ENCODE measurements around the gene SLC4A2. TPM values are rescaled to one million over a fixed set of nuclear protein-coding genes. Genes with fewer than 3 reads are reported as not detected.

The SLC4A2 gene
- total and polyA plus RNA-seq, 2 of the 8 experiments (the other 6 are each of a cell fraction or from before 2014, with no cell fraction given) = 72.6 to 147 TPM

- Histone ChIP-seq H2BK15ac (ENCODE audit: low read length) (no peak overlapping the region), H4K20me1 (replicated peaks in 1 of 2; ENCODE audit: control insufficient read depth in 1 of 2, insufficient read depth in 2 of 2, low read length in 2 of 2) (peaks cover 10 to 21% of the 10 kb centered on the region in 2 experiments), H3K36me3 (ENCODE audit: control insufficient read depth in 2 of 4, insufficient read depth in 4 of 4, low read length in 3 of 4) (peaks cover 24 to 54% (median 50%) of the 10 kb centered on the region in 4 experiments), H3K79me1 (ENCODE audit: low read depth, low read length) (no peaks in the 10 kb centered on the region; the same call in 1 of the 2 replicates), H3K23ac (ENCODE audit: insufficient read length) (no peak overlapping the region), H3K27ac (ENCODE audit: low read depth, low read length) (no peak overlapping the region), H3K27me3 (replicated peaks in 1 of 4; ENCODE audit: control insufficient read depth in 3 of 4, extremely low read depth in 1 of 4, insufficient read depth in 3 of 4, low read length in 3 of 4) (no peaks in the 10 kb centered on the region), H3K4ac (replicated peaks; ENCODE audit: insufficient read length, low read depth, low read length) (no peak overlapping the region), H3K14ac (ENCODE audit: insufficient read length) (no peak overlapping the region), H3K23me2 (ENCODE audit: low read depth, low read length) (no peaks in the 10 kb centered on the region), H2AK5ac (ENCODE audit: low read depth, low read length) (no peak overlapping the region), H2BK20ac (ENCODE audit: low read length) (no peak overlapping the region), H3K56ac (replicated peaks; ENCODE audit: insufficient read length, low read depth, low read length) (no peak overlapping the region), H2BK5ac (ENCODE audit: low read depth, low read length) (no peak overlapping the region), H3K18ac (ENCODE audit: extremely low read depth, low read length) (no peak overlapping the region), H3K79me2 (ENCODE audit: control insufficient read depth in 1 of 2, insufficient read depth in 2 of 2, low read length in 2 of 2) (no peaks in the 10 kb centered on the region), H2BK12ac (ENCODE audit: low read depth, low read length) (no peak overlapping the region), H3K9ac (replicated peaks in 1 of 4; ENCODE audit: extremely low read depth in 1 of 4, low read depth in 3 of 4, low read length in 3 of 4) (no peak overlapping the region), H3K4me1 (replicated peaks in 1 of 4; ENCODE audit: control insufficient read depth in 3 of 4, insufficient read depth in 4 of 4, low read length in 3 of 4) (peaks cover 0 to 12% (median 6%) of the 10 kb centered on the region in 4 experiments; a peak in 6 of 7 replicates), H3K9me3 (ENCODE audit: insufficient read depth in 2 of 2, low read depth in 1 of 2, low read length in 1 of 2) (no peaks in the 10 kb centered on the region), H4K5ac (ENCODE audit: insufficient read length, low read depth, low read length) (no peak overlapping the region), H3K4me3 (ENCODE audit: extremely low read depth in 1 of 4, insufficient read depth in 2 of 4, low read depth in 3 of 4, low read length in 4 of 4) (no peak overlapping the region), H4K8ac (ENCODE audit: extremely low read depth, insufficient read depth, low read length) (no peak overlapping the region), H2BK120ac (replicated peaks; ENCODE audit: low read depth, low read length) (no peak overlapping the region), H4K91ac (replicated peaks; ENCODE audit: insufficient read length, low read length) (no peak overlapping the region), H3K4me2 (ENCODE audit: insufficient read depth in 1 of 2, low read depth in 2 of 2, low read length in 2 of 2) (no peak overlapping the region), H2AFZ (ENCODE audit: low read length) (no peak overlapping the region)
- ChIA-PET POLR2A (ENCODE audit: partially characterized antibody) (interaction anchor here (0.9 to 1.1 kb wide), 2 partner anchors 13 to 30 kb away, joined by 3 to 5 read pairs; no protein-coding TSS in a partner anchor), CTCF (ENCODE audit: partially characterized antibody) (interaction anchor here (1.1 to 3.5 kb wide), 2 partner anchors 13 to 37 kb away, joined by 4 to 19 read pairs; no protein-coding TSS in a partner anchor)
- TF ChIP-seq JUN (IDR thresholded peaks at IDR 0.05; ENCODE audit: low read depth, low read length) (no peak), RAD21 (IDR thresholded peaks at IDR 0.05 in 1 of 2, conservative IDR thresholded peaks at IDR 0.05 in 1 of 2; ENCODE audit: low read depth in 2 of 2, low read length in 2 of 2) (no peak), FOSL1 (IDR thresholded peaks at IDR 0.05; ENCODE audit: insufficient read depth, low read depth, low read length) (no peak), POLR2AphosphoS5 (IDR thresholded peaks at IDR 0.05; ENCODE audit: low read depth, low read length) (no peak)
- FAIRE-seq (no peak), DNase-seq (ENCODE audit: low read depth in 1 of 2, low spot score in 2 of 2) (no peak)
- 90% methylated on average over 16 of the region's 17 CpGs; no CpG with 5 or more reads in 1 of the 2 experiments for WGBS, 2 experiments (ENCODE audit: extremely low coverage in 1 of 2, insufficient coverage in 1 of 2, insufficient read length in 1 of 2, insufficient replicate concordance in 2 of 2, low coverage in 1 of 2, low lambda C conversion rate in 2 of 2, missing lambda C conversion rate in 1 of 2)
Measured at GRCh38 chr7:151073990-151074389, 14.6 kb downstream of the SLC4A2 start.

Data from H1 (cell line).